ENCODE data around the gene MAP2. TPM values are rescaled to one million over a fixed set of nuclear protein-coding genes. Genes with fewer than 3 reads are reported as not detected.

The MAP2 gene
- total RNA-seq, 8 experiments from 2014 or later, result 0.66 to 429 (median 346) TPM

- WGBS, 10 experiments, result 0 to 100% (median 28%) methylated on average over 1 to 2 of the region's 2 CpGs; no CpG with 5 or more reads in 2 of the 10 experiments
These were observed 337.7 kb downstream of the MAP2 start for GRCh38 chr2:209761566-209761965.

GRCh38 chr2:209762563-209762962, 338.7 kb downstream of the MAP2 start:
- Histone ChIP-seq H3K4me3 (no peak overlapping the region), H3K4me1 (replicated peaks in 1 of 2) (peaks cover 3 to 5% of the 10 kb centered on the region in 2 donors), H3K27ac (no peak overlapping the region)
- in situ Hi-C loops (cut with MboI; ENCODE audit: low pct_unique_long_range_greater_than_20kb in 2 of 9, low sequenced_read_pairs in 9 of 9, unreplicated experiment in 9 of 9), result no loop called here
- ATAC-seq (replicated peaks in 6 of 8), result peak in 5 of 8 experiments; percentile 64 to 89 (median 70)

More at GRCh38 chr2:209761566-209761965, 337.7 kb downstream of the MAP2 start:
- in situ Hi-C loops (cut with MboI; ENCODE audit: low pct_unique_long_range_greater_than_20kb in 2 of 9, low sequenced_read_pairs in 9 of 9, unreplicated experiment in 9 of 9), result no loop called here
- H3K4me3 ChIP-seq, result no peak overlapping the region
- peaks cover 3 to 5% of the 10 kb centered on the region in 2 donors for H3K4me1 ChIP-seq (replicated peaks in 1 of 2)
- no peak overlapping the region for H3K27ac ChIP-seq
- ATAC-seq (replicated peaks in 6 of 8), result peak in 5 of 8 experiments; percentile 89 to 97 (median 95)

GRCh38 chr2:209763106-209763505, 339.3 kb downstream of the MAP2 start:
- 10 to 100% (median 78%) methylated on average over 1 to 3 of the region's 3 CpGs; no CpG with 5 or more reads in 2 of the 10 experiments for WGBS, 10 experiments
- Histone ChIP-seq H3K27ac (no peak overlapping the region), H3K4me3 (no peak overlapping the region), H3K4me1 (replicated peaks in 1 of 2) (peaks cover 3 to 5% of the 10 kb centered on the region in 2 donors)
- ATAC-seq (replicated peaks in 6 of 8), result no peak
- in situ Hi-C loops (cut with MboI; ENCODE audit: low pct_unique_long_range_greater_than_20kb in 2 of 9, low sequenced_read_pairs in 9 of 9, unreplicated experiment in 9 of 9), result no loop called here

GRCh38 chr2:209766613-209767012, 342.8 kb downstream of the MAP2 start:
- no peak for ATAC-seq (replicated peaks in 6 of 8)
- WGBS, 10 experiments, result 17 to 100% (median 88%) methylated on average over 1 of the region's 1 CpG; no CpG with 5 or more reads in 4 of the 10 experiments
- H3K4me3 ChIP-seq, result no peak overlapping the region
- H3K27ac ChIP-seq, result no peak overlapping the region
- peaks cover 0 to 3% of the 10 kb centered on the region in 2 donors for H3K4me1 ChIP-seq (replicated peaks in 1 of 2)
- in situ Hi-C loops (cut with MboI; ENCODE audit: low pct_unique_long_range_greater_than_20kb in 2 of 9, low sequenced_read_pairs in 9 of 9, unreplicated experiment in 9 of 9), result no loop called here

GRCh38 chr2:209767316-209767715, 343.5 kb downstream of the MAP2 start:
- 0 to 100% (median 52%) methylated on average over 1 to 2 of the region's 2 CpGs for WGBS, 10 experiments
- Histone ChIP-seq H3K4me3 (no peak overlapping the region), H3K4me1 (replicated peaks in 1 of 2) (no peaks in the 10 kb centered on the region), H3K27ac (no peak overlapping the region)
- in situ Hi-C loops (cut with MboI; ENCODE audit: low pct_unique_long_range_greater_than_20kb in 2 of 9, low sequenced_read_pairs in 9 of 9, unreplicated experiment in 9 of 9), result no loop called here
- no peak for ATAC-seq (replicated peaks in 6 of 8)

GRCh38 chr2:209768557-209768956, 344.7 kb downstream of the MAP2 start:
- in situ Hi-C loops (cut with MboI; ENCODE audit: low pct_unique_long_range_greater_than_20kb in 2 of 9, low sequenced_read_pairs in 9 of 9, unreplicated experiment in 9 of 9), result no loop called here
- no peak overlapping the region for H3K4me3 ChIP-seq
- no peak overlapping the region for H3K27ac ChIP-seq
- no peak for ATAC-seq (replicated peaks in 6 of 8)
- H3K4me1 ChIP-seq (replicated peaks in 1 of 2), result peaks cover 0 to 10% of the 10 kb centered on the region in 2 donors

GRCh38 chr2:209771474-209772289, 347.8 kb downstream of the MAP2 start, which contains the start of gene UNC80:
Gene UNC80, plus strand, starts transcription at chr2:209771832. Its CDS starts 241 bp downstream, at chr2:209772073.
- Histone ChIP-seq H3K4me1 (replicated peaks in 1 of 2) (peaks cover 0 to 17% of the 10 kb centered on the region in 2 donors), H3K27ac (peak within 1 kb of the TSS; percentile 54 to 60), H3K4me3 (peak within 1 kb of the TSS; percentile 55 to 94 (median 72))
- WGBS, 10 experiments, result 54% methylated on average over 2 of the region's 73 CpGs; no CpG with 5 or more reads in 9 of the 10 experiments
- ATAC-seq (replicated peaks in 6 of 8), result peak; percentile 80 to 99 (median 92)
- in situ Hi-C loops (cut with MboI; ENCODE audit: low pct_unique_long_range_greater_than_20kb in 2 of 9, low sequenced_read_pairs in 9 of 9, unreplicated experiment in 9 of 9), result no loop called here

- peak overlapping the region; percentile 54 to 60 for H3K27ac ChIP-seq
- 0 to 50% (median 29%) methylated on average over 1 to 4 of the region's 8 CpGs; no CpG with 5 or more reads in 3 of the 10 experiments for WGBS, 10 experiments
- in situ Hi-C loops (cut with MboI; ENCODE audit: low pct_unique_long_range_greater_than_20kb in 2 of 9, low sequenced_read_pairs in 9 of 9, unreplicated experiment in 9 of 9), result no loop called here
- peak in 5 of 8 experiments; percentile 7 to 20 (median 12) for ATAC-seq (replicated peaks in 6 of 8)
- peaks cover 0 to 17% of the 10 kb centered on the region in 2 donors for H3K4me1 ChIP-seq (replicated peaks in 1 of 2)
- H3K4me3 ChIP-seq, result peak overlapping the region; percentile 55 to 94 (median 72)
These were observed 348.4 kb downstream of the MAP2 start for GRCh38 chr2:209772290-209772685.

- Histone ChIP-seq H3K4me3 (peak overlapping the region; percentile 55 to 94 (median 72)), H3K27ac (no peak overlapping the region), H3K4me1 (replicated peaks in 1 of 2) (peaks cover 0 to 17% of the 10 kb centered on the region in 2 donors)
- ATAC-seq (replicated peaks in 6 of 8), result no peak
- WGBS, 10 experiments, result 0 to 91% (median 33%) methylated on average over 1 to 3 of the region's 3 CpGs; no CpG with 5 or more reads in 1 of the 10 experiments
- in situ Hi-C loops (cut with MboI; ENCODE audit: low pct_unique_long_range_greater_than_20kb in 2 of 9, low sequenced_read_pairs in 9 of 9, unreplicated experiment in 9 of 9), result no loop called here
These were observed 349.5 kb downstream of the MAP2 start for GRCh38 chr2:209773377-209773776.
